GM21576 (cell line): ENCODE measurements around the gene ADCY10.
"Not testable (repeated sequence)": the region's sequence is repeated elsewhere in the genome, so short reads cannot be mapped to it uniquely, and the experiment has no call there.

Experiments
- ATAC-seq: cut with Tn5 transposase; IDR thresholded peaks from one replicate; pipeline ENCODE4 v1.9.1; 2021; ENCODE audit warnings: mild to moderate bottlenecking, moderate library complexity; ENCODE audit not compliant: unreplicated experiment

ADCY10 gene

GRCh38 chr1:167926486-167926997, 12.6 kb upstream of the ADCY10 start:
- ATAC-seq = no peak

GRCh38 chr1:167924543-167925231, 10.8 kb upstream of the ADCY10 start:
- no peak for ATAC-seq

- ATAC-seq = no peak
Measured at GRCh38 chr1:167924102-167924501, 10.2 kb upstream of the ADCY10 start.

- ATAC-seq = no peak
Measured at GRCh38 chr1:167923324-167924056, 9.6 kb upstream of the ADCY10 start.

GRCh38 chr1:167922611-167923074, 8.7 kb upstream of the ADCY10 start:
- no peak for ATAC-seq

- no peak for ATAC-seq
Measured at GRCh38 chr1:167922023-167922422, 8.1 kb upstream of the ADCY10 start.

- no peak for ATAC-seq
Measured at GRCh38 chr1:167916766-167917511, 3.0 kb upstream of the ADCY10 start.

- no peak for ATAC-seq
Measured at GRCh38 chr1:167915569-167915968, 1.6 kb upstream of the ADCY10 start.

GRCh38 chr1:167912294-167912693, 1.6 kb downstream of the ADCY10 start:
- no peak for ATAC-seq

GRCh38 chr1:167911413-167911812, 2.5 kb downstream of the ADCY10 start:
- ATAC-seq = no peak

- ATAC-seq = no peak
Measured at GRCh38 chr1:167910530-167910929, 3.4 kb downstream of the ADCY10 start.

GRCh38 chr1:167909691-167910180, 4.2 kb downstream of the ADCY10 start:
- no peak for ATAC-seq

GRCh38 chr1:167905671-167906070, 8.3 kb downstream of the ADCY10 start:
- no peak for ATAC-seq

- no peak for ATAC-seq
Measured at GRCh38 chr1:167905182-167905581, 8.8 kb downstream of the ADCY10 start.

GRCh38 chr1:167904652-167905130, 9.2 kb downstream of the ADCY10 start:
- no peak for ATAC-seq

- no peak for ATAC-seq
Measured at GRCh38 chr1:167900907-167901306, 13.0 kb downstream of the ADCY10 start.

GRCh38 chr1:167899253-167899681, 14.7 kb downstream of the ADCY10 start:
- ATAC-seq = peak; percentile 93

GRCh38 chr1:167898578-167899222, 15.2 kb downstream of the ADCY10 start:
- no peak for ATAC-seq

GRCh38 chr1:167893798-167894197, 20.1 kb downstream of the ADCY10 start:
- no peak for ATAC-seq

- ATAC-seq = no peak
Measured at GRCh38 chr1:167890400-167890799, 23.5 kb downstream of the ADCY10 start.

- ATAC-seq = not testable (repeated sequence)
Measured at GRCh38 chr1:167887187-167887586, 26.7 kb downstream of the ADCY10 start.
